GM12872 (cell line): Measurements from ENCODE around the gene GTPBP1.

Experiments used
- TF ChIP-seq, protein P1 (sequence below): IDR thresholded peaks from 3 replicates; pipeline ENCODE4 v1.5.1; 2011; ENCODE audit warnings: low read depth, mild to moderate bottlenecking, low read length, moderate library complexity; ENCODE audit not compliant: insufficient read depth

Gene GTPBP1

DNA sequence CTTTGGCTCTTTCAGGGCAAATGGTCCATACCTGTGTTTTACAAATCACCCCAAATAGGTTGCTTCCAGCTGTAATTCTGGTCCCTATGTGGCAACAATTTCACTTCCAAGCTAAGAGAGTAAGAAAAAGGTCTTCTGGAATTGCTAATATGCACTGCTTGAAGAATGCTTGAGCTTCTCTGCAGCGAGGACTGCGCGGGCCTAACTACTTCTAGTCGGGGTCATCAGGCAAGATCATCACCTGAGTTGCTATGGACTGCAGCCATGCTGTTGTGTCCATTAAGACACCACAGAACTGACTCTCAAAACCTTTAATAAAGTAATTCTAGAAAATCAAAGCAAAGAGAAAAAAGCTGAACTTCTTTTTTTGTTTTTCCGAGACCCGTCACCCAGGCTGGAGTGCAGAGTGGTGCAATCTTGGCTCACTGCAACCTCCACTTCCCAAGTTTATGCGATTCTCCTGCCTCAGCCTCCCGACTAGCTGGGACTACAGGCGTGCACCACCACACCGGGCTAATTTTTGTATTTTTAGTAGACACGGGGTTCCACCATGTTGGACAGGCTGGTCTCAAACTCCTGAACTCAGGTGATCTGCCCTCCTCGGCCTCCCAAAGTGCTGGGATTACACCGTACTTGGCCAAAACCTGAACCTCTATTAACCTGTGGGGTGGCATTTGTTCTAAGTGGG is 7.2 kb upstream of the GTPBP1 start:
- TF ChIP-seq, protein P1, sequence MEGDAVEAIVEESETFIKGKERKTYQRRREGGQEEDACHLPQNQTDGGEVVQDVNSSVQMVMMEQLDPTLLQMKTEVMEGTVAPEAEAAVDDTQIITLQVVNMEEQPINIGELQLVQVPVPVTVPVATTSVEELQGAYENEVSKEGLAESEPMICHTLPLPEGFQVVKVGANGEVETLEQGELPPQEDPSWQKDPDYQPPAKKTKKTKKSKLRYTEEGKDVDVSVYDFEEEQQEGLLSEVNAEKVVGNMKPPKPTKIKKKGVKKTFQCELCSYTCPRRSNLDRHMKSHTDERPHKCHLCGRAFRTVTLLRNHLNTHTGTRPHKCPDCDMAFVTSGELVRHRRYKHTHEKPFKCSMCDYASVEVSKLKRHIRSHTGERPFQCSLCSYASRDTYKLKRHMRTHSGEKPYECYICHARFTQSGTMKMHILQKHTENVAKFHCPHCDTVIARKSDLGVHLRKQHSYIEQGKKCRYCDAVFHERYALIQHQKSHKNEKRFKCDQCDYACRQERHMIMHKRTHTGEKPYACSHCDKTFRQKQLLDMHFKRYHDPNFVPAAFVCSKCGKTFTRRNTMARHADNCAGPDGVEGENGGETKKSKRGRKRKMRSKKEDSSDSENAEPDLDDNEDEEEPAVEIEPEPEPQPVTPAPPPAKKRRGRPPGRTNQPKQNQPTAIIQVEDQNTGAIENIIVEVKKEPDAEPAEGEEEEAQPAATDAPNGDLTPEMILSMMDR, result no peak

DNA sequence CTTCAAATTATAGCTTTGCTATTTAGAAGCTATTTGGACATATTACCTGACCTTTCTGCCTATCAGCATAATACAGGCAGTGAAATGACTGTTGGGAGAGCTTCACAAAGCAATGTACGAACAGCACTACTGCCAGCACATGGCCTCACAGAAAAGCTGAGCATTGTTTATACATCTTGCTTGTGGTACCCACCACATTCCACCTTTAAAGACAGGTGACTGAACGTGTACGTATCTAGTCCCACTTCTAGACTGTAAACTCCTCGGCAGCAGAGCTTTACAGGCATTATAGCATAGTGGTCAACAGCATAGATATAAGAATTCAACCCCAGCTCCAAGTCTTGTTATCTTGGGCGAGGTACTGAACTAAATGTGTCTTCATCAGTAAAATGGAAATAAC is 6.6 kb upstream of the GTPBP1 start:
- TF ChIP-seq, protein P1, result no peak

- TF ChIP-seq, protein P1, result no peak
These were observed 6.0 kb upstream of the GTPBP1 start for GRCh38 chr22:38699784-38700183.

GRCh38 chr22:38700270-38700788 is 5.4 kb upstream of the GTPBP1 start:
- TF ChIP-seq, protein P1, result no peak

DNA sequence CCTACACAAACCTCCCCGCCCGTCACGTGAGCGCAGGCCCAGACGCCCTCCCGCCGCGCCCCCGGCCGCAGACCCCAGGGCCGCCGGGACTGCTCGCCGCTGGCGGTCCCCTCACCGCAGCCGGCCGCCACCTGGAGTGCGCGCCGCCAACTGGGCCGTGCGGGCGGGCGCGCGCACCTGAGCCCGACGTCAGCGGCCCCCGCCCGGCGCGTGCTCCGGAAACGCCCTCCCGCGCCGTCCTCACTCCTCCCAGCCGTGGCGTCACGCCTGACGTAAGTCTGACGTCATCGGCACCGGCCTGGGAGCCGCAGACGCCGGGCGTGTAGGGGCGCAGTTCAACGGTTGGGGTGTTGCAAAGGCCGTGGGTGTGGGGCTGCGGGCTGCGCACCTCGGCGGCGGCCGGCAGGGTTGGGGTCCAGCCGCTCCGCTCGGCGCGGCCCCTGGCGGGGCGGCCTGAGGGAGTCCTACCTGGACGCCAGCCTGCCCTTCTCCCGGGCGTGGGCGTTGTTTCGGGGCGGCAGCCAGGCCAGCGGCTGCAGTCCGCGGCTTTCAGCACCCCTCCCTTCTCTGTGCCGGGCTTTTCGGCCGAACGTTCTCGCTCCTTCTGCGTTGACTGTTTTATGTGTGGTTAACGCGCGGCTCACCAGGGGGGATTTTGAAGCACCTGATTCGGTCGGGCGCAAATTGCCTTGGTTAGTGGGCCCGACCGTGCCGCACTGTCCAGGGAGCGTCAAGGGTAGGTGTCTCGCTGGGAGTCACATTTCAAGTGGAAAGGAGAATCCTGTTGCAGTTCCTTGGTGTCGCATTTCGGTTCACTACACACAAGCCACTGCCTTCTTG is 4.7 kb upstream of the GTPBP1 start, which contains the start of gene JOSD1:
Gene JOSD1 (minus strand): TSS at position 155 of the 840 bp plus-strand sequence. CDS start 956 bp downstream, outside the sequence.
- TF ChIP-seq, protein P1, result no peak

DNA sequence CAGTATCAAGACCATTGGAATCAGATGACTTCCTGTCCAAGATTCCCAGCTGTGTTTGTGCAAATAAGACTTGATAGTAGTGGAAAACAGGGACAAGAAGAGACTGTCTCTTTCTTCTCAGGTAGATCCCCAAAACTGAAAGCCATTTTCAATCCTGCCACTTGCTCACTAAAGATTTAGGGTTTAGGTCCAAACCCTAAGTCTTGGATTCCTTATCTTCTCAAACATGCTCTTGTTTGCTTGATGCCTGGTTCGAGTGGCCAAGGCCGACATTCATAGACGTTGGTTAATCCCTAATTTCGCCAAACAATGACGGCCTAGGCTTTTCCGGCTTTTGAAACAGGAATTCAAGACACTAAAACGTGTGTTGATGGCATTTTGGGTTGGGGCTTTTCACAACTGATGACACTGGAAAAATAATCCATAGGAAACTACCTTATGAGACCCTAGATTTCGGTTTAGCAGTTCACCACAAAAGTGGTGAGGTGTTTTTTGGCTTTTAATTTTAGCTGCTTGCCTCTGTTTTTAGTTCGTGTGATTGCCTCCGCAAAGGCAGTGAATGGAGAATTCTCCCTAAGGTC is 1.0 kb upstream of the GTPBP1 start:
- TF ChIP-seq, protein P1, result no peak
